ENCODE results near the gene PAFAH1B2. TPM values are rescaled to one million over a fixed set of nuclear protein-coding genes. Genes with fewer than 3 reads are reported as not detected.

PAFAH1B2 gene
- total RNA-seq, 1 experiment from 2014 or later = 154 TPM

GRCh38 chr11:117126223-117126965 lies 17.7 kb upstream of the PAFAH1B2 start:
- RAD21 ChIA-PET (ENCODE audit: low non-redundant PET in 1 of 2, low total read pairs in 2 of 2, uncharacterized antibody in 2 of 2, unreplicated experiment in 2 of 2) = no interaction called here
- DNase-seq (ENCODE audit: low read depth, low spot score) (no peak), ATAC-seq (0 out of 2 replicates have a peak, but pooled peaks have one; percentile 32)
- no peaks in the 10 kb centered on the region for H3K36me3 ChIP-seq (ENCODE audit: control insufficient read depth in 1 of 2, insufficient read depth in 2 of 2, low read length in 2 of 2)
- no peak overlapping the region for H3K4me2 ChIP-seq (ENCODE audit: low read length)
- no peak overlapping the region for H3K4me3 ChIP-seq (replicated peaks in 1 of 2; ENCODE audit: low read depth in 1 of 2, low read length in 2 of 2)
- no peak overlapping the region for H3K27ac ChIP-seq (ENCODE audit: low read depth, low read length)
- no peaks in the 10 kb centered on the region for H3K79me2 ChIP-seq (ENCODE audit: insufficient read depth, low read length)
- CTCF ChIA-PET = no interaction called here
- POLR2A ChIA-PET = no interaction called here
- TF ChIP-seq ELF1 (IDR thresholded peaks at IDR 0.05; ENCODE audit: borderline replicate concordance, low read depth) = no peak
- no peak for TF ChIP-seq SRF (IDR thresholded peaks at IDR 0.05; ENCODE audit: low read depth)
- no peak for TF ChIP-seq ZNF274 (IDR thresholded peaks at IDR 0.05; ENCODE audit: low read depth, low read length)
- TF ChIP-seq CEBPB (IDR thresholded peaks at IDR 0.05; ENCODE audit: low read depth) = no peak
- no peak for TF ChIP-seq SP1 (IDR thresholded peaks at IDR 0.05; ENCODE audit: low read depth)
- TF ChIP-seq EGR1 (IDR thresholded peaks at IDR 0.05; ENCODE audit: low read depth) = no peak
- TF ChIP-seq POLR2A (IDR thresholded peaks at IDR 0.05; ENCODE audit: borderline replicate concordance, extremely low read depth, insufficient read depth, insufficient read length) = no peak
- no peak for TF ChIP-seq EZH2 (IDR thresholded peaks at IDR 0.05)
- no peak for TF ChIP-seq ATF3 (IDR thresholded peaks at IDR 0.05)
- no peak for TF ChIP-seq RAD21 (IDR thresholded peaks at IDR 0.05; ENCODE audit: low read depth)
- no peak for TF ChIP-seq POLR2AphosphoS5 (IDR thresholded peaks at IDR 0.05; ENCODE audit: low read depth, low read length)
- no peak for TF ChIP-seq JUND (IDR thresholded peaks at IDR 0.05)
- TF ChIP-seq CTCF (IDR thresholded peaks at IDR 0.05 in 2 of 3, conservative IDR thresholded peaks at IDR 0.05 in 1 of 3; ENCODE audit: borderline replicate concordance in 1 of 3, insufficient read depth in 1 of 3, low read depth in 2 of 3, low read length in 2 of 3) = no peak
- no peak for TF ChIP-seq YY1 (IDR thresholded peaks at IDR 0.05; ENCODE audit: extremely low read depth, insufficient replicate concordance, low read depth, low read length)
- TF ChIP-seq ZFX (IDR thresholded peaks at IDR 0.05) = no peak
- TF ChIP-seq FOSL1 (IDR thresholded peaks at IDR 0.05; ENCODE audit: low read depth) = no peak
- no peak for TF ChIP-seq REST (IDR thresholded peaks at IDR 0.05; ENCODE audit: low read depth)
- H3K4me1 ChIP-seq (ENCODE audit: control insufficient read depth in 1 of 2, insufficient read depth in 2 of 2, low read length in 2 of 2) = peaks cover 0 to 11% of the 10 kb centered on the region in 2 experiments; a peak in 2 of 4 replicates
- H3K9ac ChIP-seq (ENCODE audit: low read length) = no peak overlapping the region
- no peaks in the 10 kb centered on the region for H4K20me1 ChIP-seq (ENCODE audit: insufficient read depth)
- no peak overlapping the region for H2AFZ ChIP-seq (ENCODE audit: low read depth, low read length, poor library complexity, severe bottlenecking)
- no peaks in the 10 kb centered on the region for H3K9me3 ChIP-seq (ENCODE audit: control insufficient read depth in 1 of 2, insufficient read depth in 1 of 2, low read depth in 1 of 2, low read length in 2 of 2)
- no TSS peak for BruUV-seq (replicated peaks)
- intact Hi-C loops (cut with micrococcal nuclease) = no loop called here
- H3K9me2 ChIP-seq (ENCODE audit: insufficient read depth) = no peaks in the 10 kb centered on the region
- no peaks in the 10 kb centered on the region for H3K27me3 ChIP-seq (ENCODE audit: insufficient read depth, low read length)

Data from HCT116 (cell line).